ENCODE measurements around the gene ZNF862. TPM values are rescaled to one million over a fixed set of nuclear protein-coding genes. Genes with fewer than 3 reads are reported as not detected.
A peak's percentile ranks its signal among the peaks of the same experiment; 100 is the strongest.

ZNF862 gene
- total and polyA plus RNA-seq, 2 donors (not counting 3 experiments of a cell fraction or from before 2014, with no cell fraction given): 10.8 to 14.7 TPM

DNA sequence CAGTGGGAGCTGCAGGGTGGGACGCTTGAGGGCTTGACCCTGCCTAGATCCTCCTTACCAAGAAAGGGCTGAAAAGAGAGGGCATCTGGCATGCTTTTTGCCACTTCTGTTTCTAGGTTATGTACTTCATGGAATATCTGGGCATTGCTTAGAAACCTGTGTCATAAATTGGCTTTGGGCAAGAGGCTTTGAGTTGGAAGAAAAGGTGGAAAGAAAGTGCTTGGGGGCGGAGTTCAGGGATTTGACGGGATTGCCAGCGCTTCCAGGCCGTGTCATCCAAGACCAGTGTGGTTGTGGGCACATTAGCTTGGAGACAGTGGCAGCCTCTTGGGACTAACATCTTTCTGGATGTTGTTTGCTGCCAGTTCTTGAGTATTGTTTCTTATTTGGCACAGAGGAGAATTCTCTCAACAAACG is 825 bp downstream of the ZNF862 start:
- dilution Hi-C loops (cut with MboI; ENCODE audit: extremely low pct_ligation_motif_present, low sequenced_read_pairs): no loop called here
- H3K36me3 ChIP-seq (ENCODE audit: control insufficient read depth in 2 of 2, extremely low read depth in 1 of 2, insufficient read depth in 2 of 2, low read length in 2 of 2): no peaks in the 10 kb centered on the region
- no peaks in the 10 kb centered on the region for H3K27me3 ChIP-seq (ENCODE audit: control insufficient read depth in 2 of 2, insufficient read depth in 2 of 2, low read length in 2 of 2)
- peak overlapping the region; percentile 2 to 83 (median 48) for H3K4me3 ChIP-seq (replicated peaks in 1 of 3; ENCODE audit: insufficient read depth in 1 of 3, low read depth in 1 of 3, low read length in 3 of 3)
- FAIRE-seq (peak; percentile 75), DNase-seq (ENCODE audit: low read depth, low spot score) (peak; percentile 44)
- intact Hi-C loops (cut with micrococcal nuclease): loop anchor here (1.0 to 2.0 kb wide), 4 partner anchors 18 to 124 kb away; partner anchors contain the start of gene ATP6V0E2
- no peaks in the 10 kb centered on the region for H3K9me3 ChIP-seq (replicated peaks; ENCODE audit: control insufficient read depth, insufficient read depth, low read length)
- BruUV-seq (replicated peaks): TSS peak; percentile 51
- peak overlapping the region; percentile 11 for H2AFZ ChIP-seq (ENCODE audit: low read depth, low read length)
- H4K20me1 ChIP-seq (replicated peaks; ENCODE audit: control insufficient read depth, extremely low read depth, insufficient read depth, low read length): no peaks in the 10 kb centered on the region
- H3K9ac ChIP-seq (replicated peaks; ENCODE audit: extremely low read depth, insufficient read depth, low read length): peak overlapping the region; percentile 42
- H3K4me1 ChIP-seq (ENCODE audit: control insufficient read depth, extremely low read depth, insufficient read depth, low read length): no peaks in the 10 kb centered on the region
- TF ChIP-seq GATA2 (IDR thresholded peaks at IDR 0.05; ENCODE audit: insufficient read depth, insufficient read length, low read depth, low read length) (no peak), POLR2AphosphoS5 (IDR thresholded peaks at IDR 0.05; ENCODE audit: insufficient read depth, low read depth, low read length) (no peak), POLR2A (IDR thresholded peaks at IDR 0.05; ENCODE audit: low read depth, low read length) (no peak), JUN (IDR thresholded peaks at IDR 0.05; ENCODE audit: borderline replicate concordance, insufficient read depth, insufficient read length, low read depth) (no peak), MYC (IDR thresholded peaks at IDR 0.05; ENCODE audit: low read depth, low read length) (no peak), FOS (IDR thresholded peaks at IDR 0.05; ENCODE audit: borderline replicate concordance, insufficient read depth, low read length) (no peak), EZH2 (IDR thresholded peaks at IDR 0.05; ENCODE audit: borderline replicate concordance, low read depth, low read length, severe bottlenecking) (no peak)
- TF ChIP-seq, protein P1, sequence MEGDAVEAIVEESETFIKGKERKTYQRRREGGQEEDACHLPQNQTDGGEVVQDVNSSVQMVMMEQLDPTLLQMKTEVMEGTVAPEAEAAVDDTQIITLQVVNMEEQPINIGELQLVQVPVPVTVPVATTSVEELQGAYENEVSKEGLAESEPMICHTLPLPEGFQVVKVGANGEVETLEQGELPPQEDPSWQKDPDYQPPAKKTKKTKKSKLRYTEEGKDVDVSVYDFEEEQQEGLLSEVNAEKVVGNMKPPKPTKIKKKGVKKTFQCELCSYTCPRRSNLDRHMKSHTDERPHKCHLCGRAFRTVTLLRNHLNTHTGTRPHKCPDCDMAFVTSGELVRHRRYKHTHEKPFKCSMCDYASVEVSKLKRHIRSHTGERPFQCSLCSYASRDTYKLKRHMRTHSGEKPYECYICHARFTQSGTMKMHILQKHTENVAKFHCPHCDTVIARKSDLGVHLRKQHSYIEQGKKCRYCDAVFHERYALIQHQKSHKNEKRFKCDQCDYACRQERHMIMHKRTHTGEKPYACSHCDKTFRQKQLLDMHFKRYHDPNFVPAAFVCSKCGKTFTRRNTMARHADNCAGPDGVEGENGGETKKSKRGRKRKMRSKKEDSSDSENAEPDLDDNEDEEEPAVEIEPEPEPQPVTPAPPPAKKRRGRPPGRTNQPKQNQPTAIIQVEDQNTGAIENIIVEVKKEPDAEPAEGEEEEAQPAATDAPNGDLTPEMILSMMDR (IDR thresholded peaks at IDR 0.05; ENCODE audit: extremely low read depth in 1 of 2, insufficient read depth in 1 of 2, low read depth in 1 of 2, low read length in 2 of 2): no peak
- TF ChIP-seq, protein P2, sequence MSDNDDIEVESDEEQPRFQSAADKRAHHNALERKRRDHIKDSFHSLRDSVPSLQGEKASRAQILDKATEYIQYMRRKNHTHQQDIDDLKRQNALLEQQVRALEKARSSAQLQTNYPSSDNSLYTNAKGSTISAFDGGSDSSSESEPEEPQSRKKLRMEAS (IDR thresholded peaks at IDR 0.05; ENCODE audit: insufficient read depth, insufficient read length): no peak
- no peaks in the 10 kb centered on the region for H3K9me1 ChIP-seq (replicated peaks; ENCODE audit: control insufficient read depth, extremely low read depth, insufficient read depth, low read length)
- CTCF ChIA-PET: interaction anchor here (1.0 to 1.7 kb wide), 2 partner anchors 11 to 97 kb away, joined by 3 to 9 read pairs; no protein-coding TSS in a partner anchor
- H3K4me2 ChIP-seq (ENCODE audit: insufficient read depth, low read length): peak overlapping the region; percentile 63
- POLR2A ChIA-PET: interaction anchor here (1.5 kb wide), 1 partner anchor 33 kb away, joined by 3 read pairs; no protein-coding TSS in a partner anchor
- H3K27ac ChIP-seq (ENCODE audit: insufficient read depth, low read depth, low read length): no peak overlapping the region
- H3K79me2 ChIP-seq (ENCODE audit: control insufficient read depth, insufficient read depth, low read length): no peaks in the 10 kb centered on the region

Data from endothelial cell of umbilical vein (primary cell).